Fibroblast of mammary gland (primary cell): ENCODE results near the gene LZTR1.

Experiments
- DNase-seq: peaks from one replicate; pipeline ENCODE4 v3.0.0-alpha.2; 2010; ENCODE audit warnings: low read depth
- H3K4me3 ChIP-seq: 2 replicates; pipeline ENCODE4 v1.5.1; 2011; ENCODE audit warnings: low read depth, mild to moderate bottlenecking, low read length, moderate library complexity; ENCODE audit not compliant: control insufficient read depth
- CTCF ChIP-seq: conservative IDR thresholded peaks from 2 replicates; pipeline ENCODE4 v1.5.1; 2011; ENCODE audit warnings: low read depth, low read length, inconsistent platforms; ENCODE audit not compliant: control insufficient read depth, insufficient read depth

The LZTR1 gene

DNA sequence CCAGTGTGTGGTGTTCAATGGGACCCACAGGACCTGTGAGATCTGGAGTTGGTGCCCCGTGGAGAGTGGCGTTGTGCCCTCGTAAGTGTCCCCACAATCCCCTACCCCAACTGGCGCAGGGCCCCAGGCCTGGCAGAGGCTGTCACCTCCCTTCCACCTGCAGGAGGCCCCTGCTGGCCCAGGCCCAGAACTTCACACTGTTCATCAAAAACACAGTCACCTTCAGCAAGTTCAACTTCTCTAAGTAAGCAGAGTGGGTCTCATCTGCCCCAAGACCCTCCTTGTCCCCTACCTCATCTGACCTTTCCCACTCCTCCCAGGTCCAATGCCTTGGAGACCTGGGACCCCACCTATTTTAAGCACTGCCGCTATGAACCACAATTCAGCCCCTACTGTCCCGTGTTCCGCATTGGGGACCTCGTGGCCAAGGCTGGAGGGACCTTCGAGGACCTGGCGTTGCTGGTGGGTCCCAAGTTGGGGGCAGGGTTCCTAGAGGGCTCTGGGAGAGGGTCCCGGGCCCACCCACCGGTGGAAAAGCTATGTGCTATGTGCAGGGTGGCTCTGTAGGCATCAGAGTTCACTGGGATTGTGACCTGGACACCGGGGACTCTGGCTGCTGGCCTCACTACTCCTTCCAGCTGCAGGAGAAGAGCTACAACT lies 41.0 kb downstream of the LZTR1 start:
- H3K4me3 ChIP-seq: no peak overlapping the region
- DNase-seq: no peak
- no peak for TF ChIP-seq CTCF

DNA sequence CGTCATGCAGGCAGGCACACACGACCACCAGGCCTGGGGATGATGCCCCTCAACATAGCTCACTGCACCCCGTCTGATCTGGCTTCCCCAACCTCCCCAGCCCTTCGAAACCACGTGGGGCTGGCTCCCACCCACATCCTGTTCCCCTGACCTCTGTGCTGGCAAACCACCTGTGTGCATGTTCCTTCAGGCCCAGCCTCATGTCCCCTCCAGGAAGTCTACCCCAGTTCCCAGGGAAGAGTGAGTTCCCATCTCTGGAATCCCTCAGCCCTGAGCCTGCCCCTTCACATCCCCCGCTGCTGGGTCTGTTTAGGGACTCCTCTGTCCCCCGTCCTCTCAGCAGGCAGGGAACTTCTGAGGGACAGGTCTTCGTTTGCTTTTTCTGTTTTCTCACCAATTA lies 43.2 kb downstream of the LZTR1 start:
- no peak for TF ChIP-seq CTCF
- H3K4me3 ChIP-seq: no peak overlapping the region
- no peak for DNase-seq

GRCh38 chr22:21025763-21026755 lies 44.0 kb downstream of the LZTR1 start:
- no peak overlapping the region for H3K4me3 ChIP-seq
- DNase-seq: no peak
- no peak for TF ChIP-seq CTCF

DNA sequence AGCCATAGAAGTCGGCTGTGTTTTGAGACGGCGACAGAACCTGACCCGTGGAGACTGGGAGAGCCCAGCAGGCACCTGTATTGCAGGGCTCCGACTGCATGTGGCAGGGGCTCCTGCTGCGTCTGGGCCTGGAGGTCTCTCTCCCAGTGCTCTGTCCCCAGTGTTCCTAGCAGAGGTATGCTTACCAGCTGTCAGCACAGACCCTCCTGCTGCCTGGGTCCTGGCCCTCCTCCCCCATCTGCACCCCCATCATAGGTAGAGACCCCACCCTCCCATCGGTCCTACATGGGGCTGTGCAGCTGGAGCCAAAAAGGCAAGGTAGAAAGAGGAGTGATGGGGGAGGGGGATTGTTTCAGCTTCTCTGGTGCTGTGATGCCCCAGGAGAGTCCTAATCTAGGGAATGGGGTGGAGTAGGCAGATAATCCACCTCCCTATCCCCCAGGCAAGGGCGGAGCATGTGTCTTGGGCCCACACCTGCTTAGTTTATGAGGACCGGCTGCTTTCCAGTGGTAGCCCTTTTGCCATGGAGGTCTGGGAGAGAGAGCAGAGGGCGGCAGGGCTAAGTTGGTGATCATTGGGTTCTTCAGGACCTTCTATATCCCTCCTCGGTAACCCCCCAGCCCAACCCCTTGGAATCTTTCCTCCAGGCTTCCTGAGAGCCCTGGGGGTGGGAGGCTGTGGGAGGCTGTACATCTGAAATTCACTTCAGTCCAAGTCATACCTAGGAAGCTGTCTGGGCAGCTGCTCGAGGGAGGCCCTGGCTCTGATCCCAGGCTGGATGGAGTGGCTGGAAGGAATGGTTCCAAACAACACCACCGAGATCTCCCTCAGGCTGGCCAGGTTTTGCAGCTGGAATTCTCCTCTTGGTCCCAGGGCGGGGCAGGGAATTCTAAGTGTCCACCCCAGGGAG lies 44.9 kb downstream of the LZTR1 start:
- peak; percentile 51 for DNase-seq
- TF ChIP-seq CTCF: no peak
- H3K4me3 ChIP-seq: no peak overlapping the region

- TF ChIP-seq CTCF: no peak
- no peak for DNase-seq
- H3K4me3 ChIP-seq: no peak overlapping the region
These were observed 46.5 kb downstream of the LZTR1 start for GRCh38 chr22:21028277-21029251.
